ENCODE data around the gene ABCA5. TPM values are rescaled to one million over a fixed set of nuclear protein-coding genes. Genes with fewer than 3 reads are reported as not detected.

ABCA5 gene
- total and polyA plus RNA-seq, 2 donors (not counting 3 experiments of a cell fraction or from before 2014, with no cell fraction given) = 9.3 to 23.2 TPM

DNA sequence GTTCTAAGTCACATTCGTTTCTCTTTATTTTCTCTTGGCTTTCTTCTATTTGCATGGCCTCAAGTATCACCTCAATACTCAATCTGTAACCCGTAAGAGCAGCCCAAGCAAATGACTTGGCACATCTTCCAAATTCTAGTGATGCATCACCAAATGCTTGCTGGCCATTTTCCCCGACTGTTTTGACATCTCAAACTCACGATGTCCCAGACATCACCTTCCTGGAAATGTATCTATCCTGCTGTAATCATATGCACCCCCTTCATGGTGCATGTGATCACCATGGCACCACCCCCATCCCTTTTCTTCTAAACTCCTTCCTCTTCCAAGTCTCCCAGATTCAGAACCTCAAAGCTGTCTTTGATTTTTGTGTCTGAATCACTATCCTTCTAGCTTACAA lies 24.0 kb upstream of the ABCA5 start:
- Histone ChIP-seq H3K4me1 (ENCODE audit: control insufficient read depth, extremely low read depth, insufficient read depth, low read length) (no peaks in the 10 kb centered on the region), H3K9me3 (replicated peaks; ENCODE audit: control insufficient read depth, insufficient read depth, low read length) (no peaks in the 10 kb centered on the region), H3K4me3 (replicated peaks in 1 of 3; ENCODE audit: insufficient read depth in 1 of 3, low read depth in 1 of 3, low read length in 3 of 3) (no peak overlapping the region), H2AFZ (ENCODE audit: low read depth, low read length) (no peak overlapping the region), H3K36me3 (ENCODE audit: control insufficient read depth in 2 of 2, extremely low read depth in 1 of 2, insufficient read depth in 2 of 2, low read length in 2 of 2) (no peaks in the 10 kb centered on the region), H3K9ac (replicated peaks; ENCODE audit: extremely low read depth, insufficient read depth, low read length) (no peak overlapping the region), H4K20me1 (replicated peaks; ENCODE audit: control insufficient read depth, extremely low read depth, insufficient read depth, low read length) (no peaks in the 10 kb centered on the region), H3K9me1 (replicated peaks; ENCODE audit: control insufficient read depth, extremely low read depth, insufficient read depth, low read length) (no peaks in the 10 kb centered on the region), H3K4me2 (ENCODE audit: insufficient read depth, low read length) (no peak overlapping the region), H3K27me3 (ENCODE audit: control insufficient read depth in 2 of 2, insufficient read depth in 2 of 2, low read length in 2 of 2) (no peaks in the 10 kb centered on the region), H3K27ac (ENCODE audit: insufficient read depth, low read depth, low read length) (no peak overlapping the region), H3K79me2 (ENCODE audit: control insufficient read depth, insufficient read depth, low read length) (no peaks in the 10 kb centered on the region)
- no peak for FAIRE-seq
- no peak for TF ChIP-seq FOS (IDR thresholded peaks at IDR 0.05; ENCODE audit: borderline replicate concordance, insufficient read depth, low read length)
- TF ChIP-seq JUN (IDR thresholded peaks at IDR 0.05; ENCODE audit: borderline replicate concordance, insufficient read depth, insufficient read length, low read depth) = no peak
- no peak for TF ChIP-seq GATA2 (IDR thresholded peaks at IDR 0.05; ENCODE audit: insufficient read depth, insufficient read length, low read depth, low read length)
- TF ChIP-seq, protein P1, sequence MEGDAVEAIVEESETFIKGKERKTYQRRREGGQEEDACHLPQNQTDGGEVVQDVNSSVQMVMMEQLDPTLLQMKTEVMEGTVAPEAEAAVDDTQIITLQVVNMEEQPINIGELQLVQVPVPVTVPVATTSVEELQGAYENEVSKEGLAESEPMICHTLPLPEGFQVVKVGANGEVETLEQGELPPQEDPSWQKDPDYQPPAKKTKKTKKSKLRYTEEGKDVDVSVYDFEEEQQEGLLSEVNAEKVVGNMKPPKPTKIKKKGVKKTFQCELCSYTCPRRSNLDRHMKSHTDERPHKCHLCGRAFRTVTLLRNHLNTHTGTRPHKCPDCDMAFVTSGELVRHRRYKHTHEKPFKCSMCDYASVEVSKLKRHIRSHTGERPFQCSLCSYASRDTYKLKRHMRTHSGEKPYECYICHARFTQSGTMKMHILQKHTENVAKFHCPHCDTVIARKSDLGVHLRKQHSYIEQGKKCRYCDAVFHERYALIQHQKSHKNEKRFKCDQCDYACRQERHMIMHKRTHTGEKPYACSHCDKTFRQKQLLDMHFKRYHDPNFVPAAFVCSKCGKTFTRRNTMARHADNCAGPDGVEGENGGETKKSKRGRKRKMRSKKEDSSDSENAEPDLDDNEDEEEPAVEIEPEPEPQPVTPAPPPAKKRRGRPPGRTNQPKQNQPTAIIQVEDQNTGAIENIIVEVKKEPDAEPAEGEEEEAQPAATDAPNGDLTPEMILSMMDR (IDR thresholded peaks at IDR 0.05; ENCODE audit: extremely low read depth in 1 of 2, insufficient read depth in 1 of 2, low read depth in 1 of 2, low read length in 2 of 2) = no peak
- no peak for TF ChIP-seq MYC (IDR thresholded peaks at IDR 0.05; ENCODE audit: low read depth, low read length)
- no peak for TF ChIP-seq POLR2AphosphoS5 (IDR thresholded peaks at IDR 0.05; ENCODE audit: insufficient read depth, low read depth, low read length)
- TF ChIP-seq, protein P2, sequence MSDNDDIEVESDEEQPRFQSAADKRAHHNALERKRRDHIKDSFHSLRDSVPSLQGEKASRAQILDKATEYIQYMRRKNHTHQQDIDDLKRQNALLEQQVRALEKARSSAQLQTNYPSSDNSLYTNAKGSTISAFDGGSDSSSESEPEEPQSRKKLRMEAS (IDR thresholded peaks at IDR 0.05; ENCODE audit: insufficient read depth, insufficient read length) = no peak
- no peak for TF ChIP-seq POLR2A (IDR thresholded peaks at IDR 0.05; ENCODE audit: low read depth, low read length)
- no peak for TF ChIP-seq EZH2 (IDR thresholded peaks at IDR 0.05; ENCODE audit: borderline replicate concordance, low read depth, low read length, severe bottlenecking)
- ChIA-PET CTCF (interaction anchor here (1.6 kb wide), 1 partner anchor 44 kb away, joined by 4 read pairs; no protein-coding TSS in a partner anchor), POLR2A (no interaction called here)
- intact Hi-C loops (cut with micrococcal nuclease) (no loop called here), dilution Hi-C loops (cut with MboI; ENCODE audit: extremely low pct_ligation_motif_present, low sequenced_read_pairs) (no loop called here)
- DNase-seq (ENCODE audit: low read depth, low spot score) = no peak
- BruUV-seq (replicated peaks) = no TSS peak
